Measurements from ENCODE around the gene HIP1. TPM values are rescaled to one million over a fixed set of nuclear protein-coding genes. Genes with fewer than 3 reads are reported as not detected.
"Not testable (repeated sequence)": the region's sequence is repeated elsewhere in the genome, so short reads cannot be mapped to it uniquely, and the experiment has no call there.

HIP1 gene
- polyA plus RNA-seq, 2 of the 4 experiments (the other 2 are of a cell fraction) = 17.3 to 33.4 TPM

DNA sequence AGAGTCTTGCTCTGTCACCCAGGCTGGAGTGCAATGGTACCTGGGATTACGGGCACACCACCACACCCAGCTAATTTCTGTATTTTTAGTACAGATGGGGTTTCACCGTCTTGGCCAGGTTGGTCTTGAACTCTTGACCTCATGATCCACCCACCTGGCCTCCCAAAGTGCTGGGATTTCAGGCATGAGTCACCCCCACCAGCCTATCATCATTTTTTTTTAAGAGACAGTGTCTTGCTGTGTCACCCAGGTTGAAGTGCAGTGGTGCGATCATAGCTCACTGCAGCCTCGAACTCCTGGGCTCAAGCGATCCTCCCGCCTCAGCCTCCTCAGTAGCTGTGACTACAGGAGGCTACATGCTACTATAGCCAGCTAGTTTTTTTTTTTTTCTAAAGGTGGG, 56.7 kb downstream of the HIP1 start:
- H3K4me3 ChIP-seq; FAIRE-seq; ATAC-seq; H3K9me3 ChIP-seq; POLR2A ChIA-PET; H3K4me2 ChIP-seq; TF ChIP-seq FOSL2 (IDR thresholded peaks at IDR 0.05): not testable (repeated sequence)
- peak overlapping the region; percentile 15 to 50; a peak in 3 of 6 replicates for H3K27ac ChIP-seq
- 63% methylated on average over 6 of the region's 6 CpGs for WGBS (ENCODE audit: missing lambda C conversion rate)
- peak in 1 of 2 experiments; percentile 26 for DNase-seq (ENCODE audit: low read depth in 1 of 2, low spot score in 1 of 2)
- TF ChIP-seq FOSL2 (CRISPR knock-in tag; IDR thresholded peaks at IDR 0.05) = peak; percentile 60
- peaks cover 31% of the 10 kb centered on the region for H3K4me1 ChIP-seq
- CTCF ChIA-PET = interaction anchor here (2.2 to 2.7 kb wide), 2 partner anchors 17 to 80 kb away, joined by 5 to 7 read pairs; no protein-coding TSS in a partner anchor

DNA sequence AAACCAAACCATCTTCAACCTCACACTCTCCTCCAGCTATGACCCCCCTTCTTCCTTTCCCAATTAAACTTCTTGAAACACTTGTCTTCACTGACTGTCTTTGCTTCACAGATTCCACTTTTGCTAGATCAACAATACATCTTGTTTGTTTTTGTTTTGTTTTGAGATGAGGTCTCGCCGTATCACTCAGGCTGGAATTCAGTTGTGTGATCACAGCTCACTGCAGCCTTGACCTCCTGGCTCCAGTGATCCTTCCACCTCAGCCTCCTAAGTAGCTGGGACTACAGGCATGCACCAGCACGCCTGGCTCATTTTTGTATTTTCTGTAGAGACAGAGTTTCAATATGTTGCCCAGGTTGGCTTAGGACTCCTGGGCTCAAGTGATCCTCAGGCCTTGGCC, 59.7 kb downstream of the HIP1 start:
- no peak overlapping the region for H3K4me2 ChIP-seq
- DNase-seq (ENCODE audit: low read depth in 1 of 2, low spot score in 1 of 2) = peak in 1 of 2 experiments; percentile 29
- ChIA-PET CTCF (interaction anchor here (1.7 kb wide), 1 partner anchor 12 kb away, joined by 4 read pairs; no protein-coding TSS in a partner anchor), POLR2A (no interaction called here)
- WGBS (ENCODE audit: missing lambda C conversion rate) = 65% methylated on average over 3 of the region's 3 CpGs
- no peak for FAIRE-seq
- H3K27ac ChIP-seq = peak overlapping the region; percentile 82 to 91; a peak in 5 of 6 replicates
- peaks cover 9% of the 10 kb centered on the region for H3K9me3 ChIP-seq
- TF ChIP-seq EHMT2 (IDR thresholded peaks at IDR 0.05; ENCODE audit: low read depth) = no peak
- H3K4me3 ChIP-seq = no peak overlapping the region
- no peak for ATAC-seq
- H3K4me1 ChIP-seq = peaks cover 39% of the 10 kb centered on the region

- no peak for ATAC-seq
- no peak for DNase-seq (ENCODE audit: low read depth in 1 of 2, low spot score in 1 of 2)
- TF ChIP-seq EHMT2 (IDR thresholded peaks at IDR 0.05; ENCODE audit: low read depth) (no peak), FOXS1 (CRISPR knock-in tag; IDR thresholded peaks at IDR 0.05) (no peak), MAFK (IDR thresholded peaks at IDR 0.05; ENCODE audit: partially characterized antibody) (peak; percentile 24)
- Histone ChIP-seq H3K27ac (peak overlapping the region; percentile 75 to 78), H3K4me3 (no peak overlapping the region), H3K9me3 (peaks cover under 1% of the 10 kb centered on the region; the same call in 1 of the 3 replicates), H3K4me2 (no peak overlapping the region), H3K4me1 (peaks cover 22% of the 10 kb centered on the region)
- 62% methylated on average over 4 of the region's 4 CpGs for WGBS (ENCODE audit: missing lambda C conversion rate)
- FAIRE-seq = no peak
- POLR2A ChIA-PET = no interaction called here
- CTCF ChIA-PET = interaction anchor here (1.4 kb wide), 1 partner anchor 70 kb away, joined by 5 read pairs; no protein-coding TSS in a partner anchor
Observed at GRCh38 chr7:75669579-75669978, 69.2 kb downstream of the HIP1 start.

GRCh38 chr7:75667938-75668337, 70.8 kb downstream of the HIP1 start:
- POLR2A ChIA-PET = no interaction called here
- no peak for ATAC-seq
- Histone ChIP-seq H3K9me3 (no peaks in the 10 kb centered on the region), H3K4me2 (0 out of 3 replicates have a peak overlapping the region, but pooled peaks have one; percentile 11), H3K4me3 (no peak overlapping the region), H3K27ac (peak overlapping the region in 1 of 2 experiments; percentile 51; a peak in 2 of 6 replicates), H3K4me1 (peaks cover 22% of the 10 kb centered on the region)
- TF ChIP-seq MYC (IDR thresholded peaks at IDR 0.05; ENCODE audit: borderline replicate concordance, low read length) (no peak), EHF (CRISPR knock-in tag; IDR thresholded peaks at IDR 0.05) (no peak), HOXB13 (CRISPR knock-in tag; IDR thresholded peaks at IDR 0.05; ENCODE audit: low read depth) (no peak), ZNF302 (CRISPR knock-in tag; IDR thresholded peaks at IDR 0.05) (no peak), RCOR1 (IDR thresholded peaks at IDR 0.05; ENCODE audit: low read depth, low read length) (no peak), NFE2L2 (conservative IDR thresholded peaks at IDR 0.05; ENCODE audit: low read length) (no peak)
- TF ChIP-seq, protein P1, sequence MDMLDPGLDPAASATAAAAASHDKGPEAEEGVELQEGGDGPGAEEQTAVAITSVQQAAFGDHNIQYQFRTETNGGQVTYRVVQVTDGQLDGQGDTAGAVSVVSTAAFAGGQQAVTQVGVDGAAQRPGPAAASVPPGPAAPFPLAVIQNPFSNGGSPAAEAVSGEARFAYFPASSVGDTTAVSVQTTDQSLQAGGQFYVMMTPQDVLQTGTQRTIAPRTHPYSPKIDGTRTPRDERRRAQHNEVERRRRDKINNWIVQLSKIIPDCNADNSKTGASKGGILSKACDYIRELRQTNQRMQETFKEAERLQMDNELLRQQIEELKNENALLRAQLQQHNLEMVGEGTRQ (IDR thresholded peaks at IDR 0.05) = no peak
- TF ChIP-seq, protein P2, sequence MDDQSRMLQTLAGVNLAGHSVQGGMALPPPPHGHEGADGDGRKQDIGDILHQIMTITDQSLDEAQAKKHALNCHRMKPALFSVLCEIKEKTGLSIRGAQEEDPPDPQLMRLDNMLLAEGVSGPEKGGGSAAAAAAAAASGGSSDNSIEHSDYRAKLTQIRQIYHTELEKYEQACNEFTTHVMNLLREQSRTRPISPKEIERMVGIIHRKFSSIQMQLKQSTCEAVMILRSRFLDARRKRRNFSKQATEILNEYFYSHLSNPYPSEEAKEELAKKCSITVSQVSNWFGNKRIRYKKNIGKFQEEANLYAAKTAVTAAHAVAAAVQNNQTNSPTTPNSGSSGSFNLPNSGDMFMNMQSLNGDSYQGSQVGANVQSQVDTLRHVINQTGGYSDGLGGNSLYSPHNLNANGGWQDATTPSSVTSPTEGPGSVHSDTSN (IDR thresholded peaks at IDR 0.05) = no peak
- 45% methylated on average over 4 of the region's 4 CpGs for WGBS (ENCODE audit: missing lambda C conversion rate)
- no peak for DNase-seq (ENCODE audit: low read depth in 1 of 2, low spot score in 1 of 2)
- CTCF ChIA-PET = no interaction called here
- no peak for FAIRE-seq

DNA sequence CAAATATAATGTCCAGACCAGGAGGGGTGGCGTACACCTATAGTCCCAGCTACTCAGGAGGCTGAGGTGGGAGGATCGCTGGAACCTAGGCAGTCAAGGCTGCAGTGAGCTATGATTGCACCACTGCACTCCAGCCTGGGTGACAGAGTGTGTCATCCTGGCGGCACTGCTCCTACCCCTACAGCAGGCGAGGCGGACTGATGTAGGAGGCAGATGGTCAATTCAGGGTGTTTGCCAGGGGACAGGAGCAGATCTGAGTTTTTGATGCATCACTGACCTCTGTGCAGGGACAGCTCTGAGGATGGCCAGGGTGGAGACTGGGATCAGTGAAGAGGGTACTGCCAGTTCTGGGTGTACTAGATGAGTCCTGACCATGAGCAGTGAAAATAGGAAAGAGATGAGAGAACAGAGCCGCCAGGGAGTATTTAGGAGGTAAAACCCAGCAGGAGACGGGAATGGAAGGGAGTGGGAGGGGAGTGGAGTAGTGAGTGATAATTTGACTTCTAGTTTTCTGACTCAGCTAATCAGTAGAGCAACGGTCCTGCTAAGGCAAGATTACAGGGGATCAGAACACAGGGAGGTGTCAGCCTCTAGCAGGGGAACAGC, 75.3 kb downstream of the HIP1 start:
- 77% methylated on average over 8 of the region's 8 CpGs for WGBS (ENCODE audit: missing lambda C conversion rate)
- DNase-seq (ENCODE audit: low read depth in 1 of 2, low spot score in 1 of 2) (no peak), ATAC-seq (peak; percentile 32 to 39; a peak in 5 of 6 replicates), FAIRE-seq (no peak)
- Histone ChIP-seq H3K4me2 (no peak overlapping the region), H3K27ac (peak overlapping the region in 1 of 2 experiments; percentile 34; a peak in 1 of 6 replicates), H3K9me3 (no peaks in the 10 kb centered on the region), H3K4me1 (peaks cover 14% of the 10 kb centered on the region), H3K4me3 (no peak overlapping the region)
- ChIA-PET POLR2A (no interaction called here), CTCF (interaction anchor here (1.5 kb wide), 1 partner anchor 30 kb away, joined by 3 read pairs; no protein-coding TSS in a partner anchor)
- no peak for TF ChIP-seq MAFK (IDR thresholded peaks at IDR 0.05; ENCODE audit: partially characterized antibody)
- no peak for TF ChIP-seq KDM1A (IDR thresholded peaks at IDR 0.05; ENCODE audit: low read depth)
- TF ChIP-seq RNF2 (IDR thresholded peaks at IDR 0.05; ENCODE audit: borderline replicate concordance, low read depth) = no peak
- no peak for TF ChIP-seq EP300 (IDR thresholded peaks at IDR 0.05)
- TF ChIP-seq TFCP2L1 (CRISPR knock-in tag; IDR thresholded peaks at IDR 0.05) = no peak
- TF ChIP-seq RAD21 (conservative IDR thresholded peaks at IDR 0.05 in 1 of 2, IDR thresholded peaks at IDR 0.05 in 1 of 2) = no peak
- TF ChIP-seq TP53 (CRISPR knock-in tag; IDR thresholded peaks at IDR 0.05) = no peak
- no peak for TF ChIP-seq ESRRA (IDR thresholded peaks at IDR 0.05; ENCODE audit: borderline replicate concordance, low read length)
- no peak for TF ChIP-seq JUNB (IDR thresholded peaks at IDR 0.05)
- TF ChIP-seq, protein P2 (IDR thresholded peaks at IDR 0.05) = no peak
- no peak for TF ChIP-seq EHF (CRISPR knock-in tag; IDR thresholded peaks at IDR 0.05)
- no peak for TF ChIP-seq NR3C1 (IDR thresholded peaks at IDR 0.05)
